ENCODE data around the gene EID3. TPM values are rescaled to one million over a fixed set of nuclear protein-coding genes. Genes with fewer than 3 reads are reported as not detected.
A peak's percentile ranks its signal among the peaks of the same experiment; 100 is the strongest.

Gene EID3
- total and polyA plus RNA-seq, 10 of the 15 experiments (the other 5 are each of a cell fraction or from before 2014, with no cell fraction given), result 0.92 to 7.0 (median 4.3) TPM

- BruUV-seq (replicated peaks), result no TSS peak
- in situ Hi-C loops (cut with MboI) (no loop called here), intact Hi-C loops (cut with micrococcal nuclease; ENCODE audit: unreplicated experiment) (no loop called here)
- ChIA-PET RAD21 (ENCODE audit: unreplicated experiment) (interaction anchor here (0.6 kb wide), 1 partner anchor 56 kb away, joined by 4 read pairs; no protein-coding TSS in a partner anchor), CTCF (no interaction called here), POLR2A (no interaction called here), SMC1A (ENCODE audit: uncharacterized antibody, unreplicated experiment) (interaction anchor here (0.6 kb wide), 1 partner anchor 154 kb away, joined by 3 read pairs; no protein-coding TSS in a partner anchor)
- FAIRE-seq, result no peak
- H3K27me3 ChIP-seq (replicated peaks in 1 of 2; ENCODE audit: control insufficient read depth in 2 of 2, insufficient read depth in 2 of 2, low read length in 1 of 2), result no peaks in the 10 kb centered on the region
- no peak for ATAC-seq
- H3K4me3 ChIP-seq, result no peak overlapping the region
- H3K27ac ChIP-seq (ENCODE audit: control insufficient read depth, insufficient read depth), result no peak overlapping the region
- no peaks in the 10 kb centered on the region for H3K79me2 ChIP-seq (ENCODE audit: control insufficient read depth, insufficient read depth, low read length)
- DNase-seq (ENCODE audit: low read depth, low spot score), result no peak
- no peak for TF ChIP-seq PAX5 (IDR thresholded peaks at IDR 0.05; ENCODE audit: borderline replicate concordance, low read depth, low read length)
- no peak for TF ChIP-seq NBN (IDR thresholded peaks at IDR 0.05)
- TF ChIP-seq, protein P1, sequence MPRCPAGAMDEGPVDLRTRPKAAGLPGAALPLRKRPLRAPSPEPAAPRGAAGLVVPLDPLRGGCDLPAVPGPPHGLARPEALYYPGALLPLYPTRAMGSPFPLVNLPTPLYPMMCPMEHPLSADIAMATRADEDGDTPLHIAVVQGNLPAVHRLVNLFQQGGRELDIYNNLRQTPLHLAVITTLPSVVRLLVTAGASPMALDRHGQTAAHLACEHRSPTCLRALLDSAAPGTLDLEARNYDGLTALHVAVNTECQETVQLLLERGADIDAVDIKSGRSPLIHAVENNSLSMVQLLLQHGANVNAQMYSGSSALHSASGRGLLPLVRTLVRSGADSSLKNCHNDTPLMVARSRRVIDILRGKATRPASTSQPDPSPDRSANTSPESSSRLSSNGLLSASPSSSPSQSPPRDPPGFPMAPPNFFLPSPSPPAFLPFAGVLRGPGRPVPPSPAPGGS (IDR thresholded peaks at IDR 0.05; ENCODE audit: borderline replicate concordance, insufficient read depth, low read depth, low read length, poor library complexity, severe bottlenecking), result peak; percentile 71
- no peak for TF ChIP-seq HDAC6 (IDR thresholded peaks at IDR 0.05; ENCODE audit: unreplicated experiment)
- TF ChIP-seq JUNB (IDR thresholded peaks at IDR 0.05), result no peak
- no peak for TF ChIP-seq SRF (IDR thresholded peaks at IDR 0.05; ENCODE audit: low read depth in 2 of 2, low read length in 2 of 2)
- 88% methylated on average over 5 of the region's 5 CpGs for WGBS (ENCODE audit: insufficient coverage, insufficient replicate concordance, low lambda C conversion rate, missing lambda C conversion rate)
- H3K4me1 ChIP-seq (ENCODE audit: control insufficient read depth, insufficient read depth, low read length), result peaks cover 9% of the 10 kb centered on the region
- H3K9me3 ChIP-seq (replicated peaks; ENCODE audit: control insufficient read depth, insufficient read depth, low read length), result no peaks in the 10 kb centered on the region
- H2AFZ ChIP-seq (ENCODE audit: control insufficient read depth, low read depth, low read length), result no peak overlapping the region
- H3K36me3 ChIP-seq (ENCODE audit: control insufficient read depth in 2 of 2, insufficient read depth in 2 of 2, low read length in 1 of 2), result peaks cover 14 to 49% of the 10 kb centered on the region in 2 experiments
- H3K9ac ChIP-seq (ENCODE audit: control insufficient read depth, insufficient read depth, low read length), result no peak overlapping the region
- no peaks in the 10 kb centered on the region for H4K20me1 ChIP-seq (ENCODE audit: control insufficient read depth, insufficient read depth)
- no peak overlapping the region for H3K4me2 ChIP-seq (ENCODE audit: control insufficient read depth, insufficient read depth)
Measured at GRCh38 chr12:104347374-104348075, 44.0 kb downstream of the EID3 start.

All from GM12878 (cell line).